ENCODE results near the gene METTL1. TPM values are rescaled to one million over a fixed set of nuclear protein-coding genes. Genes with fewer than 3 reads are reported as not detected.

METTL1 gene
- total and polyA plus RNA-seq, 2 experiments from 2014 or later, result 18.9 to 39.5 TPM

- Histone ChIP-seq H3K9me2 (ENCODE audit: insufficient read depth) (no peaks in the 10 kb centered on the region; the same call in 1 of the 2 replicates), H3K4me2 (no peak overlapping the region), H3K79me2 (replicated peaks; ENCODE audit: insufficient read depth) (no peaks in the 10 kb centered on the region), H3K4me3 (no peak overlapping the region), H4K20me1 (replicated peaks; ENCODE audit: insufficient read depth) (no peaks in the 10 kb centered on the region), H3K36me3 (ENCODE audit: insufficient read depth) (no peaks in the 10 kb centered on the region), H3K27ac (ENCODE audit: low read depth) (no peak overlapping the region), H2AFZ (no peak overlapping the region), H3K27me3 (ENCODE audit: insufficient read depth) (no peaks in the 10 kb centered on the region), H3F3A (replicated peaks; ENCODE audit: low read depth) (no peaks in the 10 kb centered on the region; the same call in 1 of the 2 replicates), H3K4me1 (ENCODE audit: insufficient read depth) (0 out of 2 replicates have a peak, but pooled peaks cover 5% of the 10 kb centered on the region)
- H3K36me3 Mint-ChIP-seq (ENCODE audit: low read depth), result peaks cover 4% of the 10 kb centered on the region
- H3K9me3 Mint-ChIP-seq, result no peaks in the 10 kb centered on the region
- TF ChIP-seq STAT1 (IDR thresholded peaks at IDR 0.05; ENCODE audit: unreplicated experiment), result no peak
- no peak for TF ChIP-seq POLR2AphosphoS5 (IDR thresholded peaks at IDR 0.05; ENCODE audit: low read depth)
- TF ChIP-seq EZH2phosphoT487 (IDR thresholded peaks at IDR 0.05; ENCODE audit: unreplicated experiment), result no peak
- no peak for TF ChIP-seq EZH2 (IDR thresholded peaks at IDR 0.05; ENCODE audit: low read depth, unreplicated experiment)
- no peak for TF ChIP-seq ZNF331 (CRISPR knock-in tag; IDR thresholded peaks at IDR 0.05; ENCODE audit: low read depth)
- no peak for TF ChIP-seq REST (IDR thresholded peaks at IDR 0.05; ENCODE audit: unreplicated experiment)
- no peak for TF ChIP-seq JUNB (IDR thresholded peaks at IDR 0.05; ENCODE audit: unreplicated experiment)
- no peak for TF ChIP-seq ZNF462 (CRISPR knock-in tag; IDR thresholded peaks at IDR 0.05)
- no peak for TF ChIP-seq ZNF114 (CRISPR knock-in tag; IDR thresholded peaks at IDR 0.05)
- TF ChIP-seq NANOG (IDR thresholded peaks at IDR 0.05; ENCODE audit: borderline replicate concordance), result no peak
- TF ChIP-seq CTCF (conservative IDR thresholded peaks at IDR 0.05; ENCODE audit: low read depth in 2 of 2), result no peak
- H3K27ac Mint-ChIP-seq, result no peak overlapping the region
- no peak overlapping the region for H3K4me3 Mint-ChIP-seq
- ATAC-seq, result no peak
- no peak for DNase-seq (ENCODE audit: low spot score)
- H3K27me3 Mint-ChIP-seq (ENCODE audit: insufficient read depth, low read depth, poor library complexity), result peaks cover 9% of the 10 kb centered on the region
- peaks cover 11% of the 10 kb centered on the region for H3K4me1 Mint-ChIP-seq
These were observed 39.3 kb upstream of the METTL1 start for GRCh38 chr12:57811028-57811755.
